Hepatocyte (in vitro differentiated cells): Measurements from ENCODE around the gene PTPRN. TPM values are rescaled to one million over a fixed set of nuclear protein-coding genes. Genes with fewer than 3 reads are reported as not detected.

Experiments used
- DNase-seq: peaks from one replicate; pipeline ENCODE4 v3.0.0-alpha.2; 2016; ENCODE audit warnings: low spot score
- H2AFZ ChIP-seq: fragments of 200-600 bp; sonication (generic); 2 replicates; pipeline ENCODE4 v1.6.0; 2016; ENCODE audit warnings: antibody characterized with exemption, mild to moderate bottlenecking
- H3K27ac ChIP-seq: fragments of 200-600 bp; sonication (generic); 2 replicates; pipeline ENCODE4 v1.5.1; 2016; ENCODE audit warnings: mild to moderate bottlenecking
- H3K27me3 ChIP-seq: fragments of 200-600 bp; sonication (generic); 2 replicates; pipeline ENCODE4 v1.6.1; 2016
- H3K36me3 ChIP-seq: fragments of 200-600 bp; sonication (generic); replicated peaks from 2 replicates; pipeline ENCODE4 v1.5.1; 2016; ENCODE audit warnings: low read depth; ENCODE audit not compliant: insufficient read depth
- H3K4me1 ChIP-seq: fragments of 200-600 bp; sonication (generic); 2 replicates; pipeline ENCODE4 v1.5.1; 2016; ENCODE audit warnings: mild to moderate bottlenecking, moderate library complexity; ENCODE audit not compliant: insufficient read depth
- H3K4me2 ChIP-seq: fragments of 200-600 bp; sonication (generic); 2 replicates; pipeline ENCODE4 v1.6.0; 2016
- H3K4me3 ChIP-seq: fragments of 200-600 bp; sonication (generic); 2 replicates; pipeline ENCODE4 v1.5.1; 2016; ENCODE audit warnings: mild to moderate bottlenecking
- H3K79me2 ChIP-seq: fragments of 200-600 bp; sonication (generic); 2 replicates; pipeline ENCODE4 v1.6.0; 2017; ENCODE audit warnings: mild to moderate bottlenecking
- H3K9me2 ChIP-seq: fragments of 200-600 bp; sonication (generic); replicated peaks from 2 replicates; pipeline ENCODE4 v1.6.0; 2017; ENCODE audit warnings: mild to moderate bottlenecking; ENCODE audit not compliant: insufficient read depth
- H3K9me3 ChIP-seq: fragments of 200-600 bp; sonication (generic); 2 replicates; pipeline ENCODE4 v1.5.1; 2016; ENCODE audit warnings: low read depth, mild to moderate bottlenecking
- H4K20me1 ChIP-seq: fragments of 200-600 bp; sonication (generic); 2 replicates; pipeline ENCODE4 v1.6.0; 2016; ENCODE audit warnings: mild to moderate bottlenecking; ENCODE audit not compliant: insufficient read depth, poor library complexity, severe bottlenecking
- CTCF ChIP-seq: fragments of 200-600 bp; sonication (generic); IDR thresholded peaks from 2 replicates; pipeline ENCODE4 v1.5.1; 2016; ENCODE audit warnings: antibody characterized with exemption, mild to moderate bottlenecking; ENCODE audit not compliant: poor library complexity
- EZH2 ChIP-seq: fragments of 200-600 bp; sonication (generic); IDR thresholded peaks from 2 replicates; pipeline ENCODE4 v1.6.1; 2016; ENCODE audit warnings: antibody characterized with exemption, mild to moderate bottlenecking, borderline replicate concordance
- EZH2phosphoT487 ChIP-seq: fragments of 200-600 bp; sonication (generic); IDR thresholded peaks from one replicate; pipeline ENCODE4 v1.6.1; 2018; ENCODE audit warnings: antibody characterized with exemption, mild to moderate bottlenecking, low read depth, moderate library complexity; ENCODE audit not compliant: unreplicated experiment, severe bottlenecking
- WGBS: methylation state at CpG from one replicate; pipeline ENCODE4 v1.1.6; 2016; ENCODE audit warnings: low lambda C conversion rate; ENCODE audit errors: missing lambda C conversion rate; 5-methylcytosine and 5-hydroxymethylcytosine counted together
- microRNA counts: library from miRNA; unstranded; fragments of <30 nt; microRNA quantifications from one replicate; lab custom pipeline; 2017
- microRNA-seq: library from miRNA; unstranded; fragments of <30 nt; microRNA quantifications from one replicate; pipeline ENCODE4, GENCODE V29; 2017
- polyA plus RNA-seq: library from polyadenylated mRNA; unstranded; fragments of >200 nt; fragmentation: Nextera tagmentation; extraction: Ambion mirVana; gene quantifications from 2 replicates; pipeline ENCODE4 v1.2.1, GENCODE V29; 2016
- small RNA-seq: library from RNA; depleted of rRNA; stranded (forward); fragments of <200 nt; gene quantifications from one replicate; pipeline ENCODE3, GENCODE V24; 2014
- total RNA-seq: library from RNA; depleted of rRNA; stranded (reverse); fragments of >200 nt; gene quantifications from 2 replicates; pipeline ENCODE4 v1.2.3, GENCODE V29; 2014

PTPRN gene
- total and polyA plus RNA-seq, 2 experiments from 2014 or later = 4.6 to 9.8 TPM

- Histone ChIP-seq H3K36me3 (no peaks in the 10 kb centered on the region), H3K9me2 (no peaks in the 10 kb centered on the region), H3K27me3 (no peaks in the 10 kb centered on the region), H3K4me1 (peaks cover 36% of the 10 kb centered on the region), H2AFZ (peak within 1 kb of the TSS; percentile 86), H4K20me1 (no peaks in the 10 kb centered on the region), H3K4me3 (peak within 1 kb of the TSS; percentile 48), H3K27ac (peak within 1 kb of the TSS; percentile 93), H3K79me2 (peaks cover 22% of the 10 kb centered on the region), H3K9me3 (no peaks in the 10 kb centered on the region), H3K4me2 (peak within 1 kb of the TSS; percentile 89)
- 1% methylated on average over 46 of the region's 46 CpGs for WGBS
- peak; percentile 95 for DNase-seq
- TF ChIP-seq EZH2phosphoT487 = no peak
- TF ChIP-seq CTCF = no peak
- no peak for TF ChIP-seq EZH2
Measured at GRCh38 chr2:219245148-219245898, 63.9 kb downstream of the PTPRN start, which contains the start of the genes GLB1L and STK16. GLB1L (minus strand) TSS chr2:219245444; CDS start chr2:219243573, 1,871 bp downstream. STK16 (plus strand) TSS chr2:219245479; CDS start chr2:219246000, 521 bp downstream.

GRCh38 chr2:219244789-219245147 is 64.4 kb downstream of the PTPRN start:
- H4K20me1 ChIP-seq = no peaks in the 10 kb centered on the region
- DNase-seq = no peak
- H3K27me3 ChIP-seq = no peaks in the 10 kb centered on the region
- peak overlapping the region; percentile 86 for H2AFZ ChIP-seq
- peak overlapping the region; percentile 93 for H3K27ac ChIP-seq
- no peaks in the 10 kb centered on the region for H3K36me3 ChIP-seq
- H3K4me1 ChIP-seq = peaks cover 30% of the 10 kb centered on the region
- no peaks in the 10 kb centered on the region for H3K9me3 ChIP-seq
- no peaks in the 10 kb centered on the region for H3K9me2 ChIP-seq
- 51% methylated on average over 6 of the region's 6 CpGs for WGBS
- H3K4me2 ChIP-seq = peak overlapping the region; percentile 89
- peak overlapping the region; percentile 48 for H3K4me3 ChIP-seq
- H3K79me2 ChIP-seq = peaks cover 22% of the 10 kb centered on the region
- TF ChIP-seq EZH2 (no peak), CTCF (no peak), EZH2phosphoT487 (no peak)

- peaks cover 16% of the 10 kb centered on the region for H3K4me1 ChIP-seq
- H3K27ac ChIP-seq = no peak overlapping the region
- no peak overlapping the region for H3K4me3 ChIP-seq
- 91% methylated on average over 28 of the region's 28 CpGs for WGBS
- H3K27me3 ChIP-seq = no peaks in the 10 kb centered on the region
- no peaks in the 10 kb centered on the region for H3K36me3 ChIP-seq
- no peaks in the 10 kb centered on the region for H3K9me2 ChIP-seq
- no peaks in the 10 kb centered on the region for H4K20me1 ChIP-seq
- no peak for DNase-seq
- H3K4me2 ChIP-seq = no peak overlapping the region
- peaks cover 22% of the 10 kb centered on the region for H3K79me2 ChIP-seq
- TF ChIP-seq EZH2 = no peak
- no peak for TF ChIP-seq CTCF
- TF ChIP-seq EZH2phosphoT487 = no peak
- H3K9me3 ChIP-seq = no peaks in the 10 kb centered on the region
- no peak overlapping the region for H2AFZ ChIP-seq
Measured at GRCh38 chr2:219243291-219243761, 65.9 kb downstream of the PTPRN start.

MicroRNAs within 50 kb of the gene (microRNA counts, 767-probe panel; counts per million panel counts)
- microRNA hsa-miR-153 (lab: Ali Mortazavi, UCI) = not detected

Small RNA genes lying within 50 kb of the gene (microRNA-seq; reads per million reads assigned to microRNA genes)
- gene MIR153-1 = not detected

Small RNA genes lying within 50 kb of the gene (small RNA-seq; reads per million reads assigned to genes)
- not detected for gene AC053503.3
- gene MIR153-1 = not detected

Other genes with a start within 250 kb of the PTPRN start
- gene IHH, start 248.5 kb downstream of the PTPRN start, total RNA-seq = 23.0 and 23.1 TPM in 2 replicates
- 27.7 and 36.3 TPM in 2 replicates for gene IHH, start 248.5 kb downstream of the PTPRN start, polyA plus RNA-seq
- 27.8 and 28.2 TPM in 2 replicates for gene NHEJ1, start 148.6 kb downstream of the PTPRN start, total RNA-seq
- 18.1 and 18.2 TPM in 2 replicates for gene NHEJ1, start 148.6 kb downstream of the PTPRN start, polyA plus RNA-seq
- 1.4 and 1.5 TPM in 2 replicates for gene SLC23A3, start 139.4 kb downstream of the PTPRN start, total RNA-seq
- 0.80 and 1.1 TPM in 2 replicates for gene SLC23A3, start 139.4 kb downstream of the PTPRN start, polyA plus RNA-seq
- 25.8 and 34.0 TPM in 2 replicates for gene CNPPD1, start 132.5 kb downstream of the PTPRN start, total RNA-seq
- 49.4 and 50.8 TPM in 2 replicates for gene CNPPD1, start 132.5 kb downstream of the PTPRN start, polyA plus RNA-seq
- 89.1 and 93.3 TPM in 2 replicates for gene RETREG2, start 131.1 kb downstream of the PTPRN start, total RNA-seq
- 81.0 and 90.7 TPM in 2 replicates for gene RETREG2, start 131.1 kb downstream of the PTPRN start, polyA plus RNA-seq
- gene ZFAND2B, start 102.6 kb downstream of the PTPRN start, total RNA-seq = 38.7 and 58.1 TPM in 2 replicates
- gene ZFAND2B, start 102.6 kb downstream of the PTPRN start, polyA plus RNA-seq = 55.1 and 65.4 TPM in 2 replicates
- 34.7 and 37.7 TPM in 2 replicates for gene ABCB6, start 90.4 kb downstream of the PTPRN start, total RNA-seq
- 53.4 and 59.5 TPM in 2 replicates for gene ABCB6, start 90.4 kb downstream of the PTPRN start, polyA plus RNA-seq
- 34.6 and 35.7 TPM in 2 replicates for gene ATG9A, start 79.8 kb downstream of the PTPRN start, total RNA-seq
- 46.6 and 57.8 TPM in 2 replicates for gene ATG9A, start 79.8 kb downstream of the PTPRN start, polyA plus RNA-seq
- gene ANKZF1, start 79.6 kb downstream of the PTPRN start, total RNA-seq = 25.2 and 37.5 TPM in 2 replicates
- 41.6 and 47.1 TPM in 2 replicates for gene ANKZF1, start 79.6 kb downstream of the PTPRN start, polyA plus RNA-seq
- 5.9 and 9.6 TPM in 2 replicates for gene GLB1L, start 64.0 kb downstream of the PTPRN start, total RNA-seq
- 1.7 and 6.6 TPM in 2 replicates for gene GLB1L, start 64.0 kb downstream of the PTPRN start, polyA plus RNA-seq
- gene STK16, start 63.9 kb downstream of the PTPRN start, total RNA-seq = 35.6 and 38.8 TPM in 2 replicates
- gene STK16, start 63.9 kb downstream of the PTPRN start, polyA plus RNA-seq = 7.7 and 10.1 TPM in 2 replicates
- 0.13 TPM in 1 of 2 replicates, not detected in the other for gene TUBA4B, start 56.2 kb downstream of the PTPRN start, total RNA-seq
- gene TUBA4B, start 56.2 kb downstream of the PTPRN start, polyA plus RNA-seq = not detected in 2 replicates
- 4.7 and 9.6 TPM in 2 replicates for gene TUBA4A, start 55.5 kb downstream of the PTPRN start, total RNA-seq
- gene TUBA4A, start 55.5 kb downstream of the PTPRN start, polyA plus RNA-seq = 10.5 and 14.3 TPM in 2 replicates
- 47.4 and 50.7 TPM in 2 replicates for gene DNAJB2, start 30.0 kb downstream of the PTPRN start, total RNA-seq
- gene DNAJB2, start 30.0 kb downstream of the PTPRN start, polyA plus RNA-seq = 19.4 and 20.1 TPM in 2 replicates
- gene RESP18, start 23.3 kb upstream of the PTPRN start, total RNA-seq = not detected in 2 replicates
- gene RESP18, start 23.3 kb upstream of the PTPRN start, polyA plus RNA-seq = not detected in 2 replicates
- 53.5 and 72.0 TPM in 2 replicates for gene DNPEP, start 78.5 kb upstream of the PTPRN start, total RNA-seq
- gene DNPEP, start 78.5 kb upstream of the PTPRN start, polyA plus RNA-seq = 79.0 and 87.7 TPM in 2 replicates
- 103 and 114 TPM in 2 replicates for gene DES, start 109.0 kb upstream of the PTPRN start, total RNA-seq
- gene DES, start 109.0 kb upstream of the PTPRN start, polyA plus RNA-seq = 58.5 and 60.9 TPM in 2 replicates
- 21.1 and 21.6 TPM in 2 replicates for gene SPEG, start 125.4 kb upstream of the PTPRN start, total RNA-seq
- gene SPEG, start 125.4 kb upstream of the PTPRN start, polyA plus RNA-seq = 35.8 and 40.0 TPM in 2 replicates
- 51.3 and 76.5 TPM in 2 replicates for gene GMPPA, start 189.5 kb upstream of the PTPRN start, total RNA-seq
- gene GMPPA, start 189.5 kb upstream of the PTPRN start, polyA plus RNA-seq = 67.8 and 75.6 TPM in 2 replicates
- not detected in 2 replicates for gene ASIC4, start 205.1 kb upstream of the PTPRN start, total RNA-seq
- 0.07 TPM in 1 of 2 replicates, not detected in the other for gene ASIC4, start 205.1 kb upstream of the PTPRN start, polyA plus RNA-seq
- 180 and 193 TPM in 2 replicates for gene CHPF, start 234.4 kb upstream of the PTPRN start, total RNA-seq
- gene CHPF, start 234.4 kb upstream of the PTPRN start, polyA plus RNA-seq = 315 and 361 TPM in 2 replicates
- gene TMEM198, start 234.6 kb upstream of the PTPRN start, total RNA-seq = 7.3 and 8.0 TPM in 2 replicates
- 10.4 and 12.2 TPM in 2 replicates for gene TMEM198, start 234.6 kb upstream of the PTPRN start, polyA plus RNA-seq